HG02623 (cell line): ENCODE data around the gene TMEM220.

ENCODE experiments used
- ATAC-seq: cut with Tn5 transposase; IDR thresholded peaks from one replicate; pipeline ENCODE4 v1.9.1; 2021; ENCODE audit warnings: moderate library complexity; ENCODE audit not compliant: unreplicated experiment

TMEM220 gene

DNA sequence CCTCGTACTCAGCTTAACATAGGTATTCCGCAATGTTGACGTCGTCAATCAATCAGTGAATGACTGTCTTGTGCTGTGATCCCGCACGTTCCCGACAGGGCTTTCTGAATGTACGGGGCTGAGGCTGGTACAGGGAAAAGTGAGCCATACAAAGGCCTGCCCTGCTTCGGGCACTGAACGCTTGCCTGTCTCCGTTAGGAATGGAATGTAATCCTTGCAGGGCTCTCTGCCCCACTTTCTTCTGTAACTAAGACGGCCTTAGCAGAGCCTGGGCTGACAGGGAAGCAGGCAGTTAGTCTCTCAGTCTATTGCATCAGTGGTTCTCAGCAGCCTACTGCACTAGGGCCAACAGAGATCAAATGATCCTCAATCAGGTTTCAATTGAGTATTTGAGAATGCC lies 56.5 kb downstream of the TMEM220 start:
- no peak for ATAC-seq

DNA sequence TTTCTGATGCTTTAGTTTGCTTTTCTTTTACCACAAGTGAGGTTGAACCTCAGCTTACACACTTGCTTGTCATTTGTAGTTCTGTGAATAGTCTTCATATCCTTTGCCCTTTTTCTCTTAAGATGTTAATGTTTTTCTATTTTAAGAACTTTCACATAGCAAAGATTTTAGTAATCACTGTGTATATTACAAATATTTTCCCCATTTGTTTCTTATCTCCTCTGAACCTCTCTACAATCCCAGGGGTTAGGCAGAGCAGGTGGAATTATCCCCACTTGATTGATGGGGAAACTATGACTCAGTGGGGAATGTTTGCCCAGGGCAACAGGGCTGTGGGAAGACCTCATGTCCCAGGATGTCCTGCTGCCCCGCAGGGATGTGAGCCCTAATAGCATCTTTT lies 61.0 kb downstream of the TMEM220 start:
- ATAC-seq: no peak

DNA sequence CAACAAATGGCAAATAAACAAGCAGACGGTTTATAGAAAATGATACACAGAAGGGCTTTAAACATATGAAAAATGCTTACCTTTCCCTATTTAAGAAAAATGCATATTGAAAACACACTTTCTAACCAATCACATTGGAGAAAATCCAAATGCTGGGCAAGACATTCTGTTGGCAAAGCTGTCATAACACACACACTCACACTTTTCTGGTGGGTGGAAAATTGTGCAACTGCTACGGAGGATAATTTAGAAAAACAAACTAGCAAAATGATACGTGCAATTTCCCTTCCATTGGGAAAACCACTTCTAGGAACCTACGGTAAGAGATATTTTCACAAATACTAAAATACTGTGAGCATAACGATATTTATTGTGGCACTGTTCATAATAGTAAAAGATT lies 62.9 kb downstream of the TMEM220 start:
- no peak for ATAC-seq

DNA sequence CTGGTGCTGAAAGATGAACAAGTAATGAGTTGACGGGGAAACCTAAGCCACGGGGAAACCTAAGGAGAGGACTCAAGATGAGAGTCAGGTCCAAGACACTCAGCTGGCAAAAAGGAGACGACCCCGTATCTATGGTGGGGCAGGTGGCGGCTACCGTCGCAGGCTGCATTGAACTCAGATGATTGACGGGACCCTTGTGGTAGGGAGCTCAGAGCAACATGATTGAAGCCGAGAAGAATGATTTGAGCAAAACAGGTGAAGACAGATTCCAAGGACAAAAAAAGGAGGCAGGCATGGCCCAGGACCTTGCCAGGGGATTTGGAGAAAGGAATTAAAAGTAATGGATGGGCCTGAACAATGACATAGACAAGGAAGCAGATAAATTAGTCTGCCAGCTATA lies 65.3 kb downstream of the TMEM220 start:
- no peak for ATAC-seq
